ENCODE results near the gene SHC4. TPM values are rescaled to one million over a fixed set of nuclear protein-coding genes. Genes with fewer than 3 reads are reported as not detected.
A peak's percentile ranks its signal among the peaks of the same experiment; 100 is the strongest.

SHC4 gene
- total and polyA plus RNA-seq, 2 of the 13 experiments (the other 11 are each of a cell fraction or from before 2014, with no cell fraction given): 0.04 TPM; not detected in 1

DNA sequence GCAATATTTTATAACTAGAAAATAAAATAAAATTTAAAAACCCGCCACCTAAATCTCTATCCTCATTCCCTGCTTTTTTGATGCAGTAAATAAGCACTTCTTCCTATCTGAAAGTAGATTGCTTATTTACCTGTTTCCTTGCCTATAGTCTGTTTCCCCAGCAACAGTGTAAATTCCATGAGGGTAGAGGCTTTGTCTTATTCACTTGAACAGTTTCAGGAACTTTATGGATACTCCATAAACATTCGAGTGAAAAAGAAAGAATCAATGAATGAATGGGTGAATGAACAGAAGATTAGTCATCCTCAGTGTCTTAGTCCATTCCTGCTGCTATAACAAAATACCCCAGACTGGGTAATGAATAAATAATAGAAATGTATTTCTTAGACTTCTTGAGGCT lies 41.7 kb downstream of the SHC4 start:
- Histone ChIP-seq H3K9ac (ENCODE audit: insufficient read depth, low read depth, low read length) (no peak overlapping the region), H3K27me3 (ENCODE audit: control insufficient read depth in 1 of 2, insufficient read depth in 2 of 2, low read length in 2 of 2) (no peaks in the 10 kb centered on the region; a peak in 1 of 5 replicates), H4K20me1 (ENCODE audit: insufficient read depth, low read length) (no peaks in the 10 kb centered on the region), H3K27ac (ENCODE audit: extremely low read length, insufficient read depth, low read length) (no peak overlapping the region), H3K4me1 (ENCODE audit: insufficient read depth, low read length) (no peaks in the 10 kb centered on the region), H3K4me3 (replicated peaks in 1 of 3; ENCODE audit: insufficient read depth in 1 of 3, low read depth in 2 of 3, low read length in 3 of 3) (no peak overlapping the region), H3K4me2 (ENCODE audit: low read depth, low read length) (no peak overlapping the region), H3K79me2 (ENCODE audit: insufficient read depth, low read length) (no peaks in the 10 kb centered on the region), H3K9me3 (ENCODE audit: low read length) (no peaks in the 10 kb centered on the region), H3K36me3 (replicated peaks in 1 of 2; ENCODE audit: control insufficient read depth in 1 of 2, insufficient read depth in 2 of 2, low read length in 2 of 2) (no peaks in the 10 kb centered on the region), H2AFZ (ENCODE audit: low read length) (no peak overlapping the region)
- no peak for ATAC-seq
- intact Hi-C loops (cut with micrococcal nuclease; ENCODE audit: unreplicated experiment): no loop called here
- no peak for FAIRE-seq
- TF ChIP-seq JDP2 (CRISPR knock-in tag; IDR thresholded peaks at IDR 0.05; ENCODE audit: borderline replicate concordance) (no peak), ZNF282 (IDR thresholded peaks at IDR 0.05; ENCODE audit: partially characterized antibody) (no peak), UBTF (CRISPR knock-in tag; IDR thresholded peaks at IDR 0.05) (no peak), ZNF343 (CRISPR knock-in tag; IDR thresholded peaks at IDR 0.05) (no peak), ZNF12 (CRISPR knock-in tag; IDR thresholded peaks at IDR 0.05) (0 out of 2 replicates have a peak, but pooled peaks have one; percentile 29)
- no TSS peak for BruUV-seq (replicated peaks)
- CTCF ChIA-PET (ENCODE audit: low intra/inter-chr PET ratio, low total read pairs): no interaction called here
- in situ Hi-C loops (cut with HindIII; ENCODE audit: extremely low pct_ligation_motif_present, low pct_unique_long_range_greater_than_20kb): no loop called here
- no peak for DNase-seq (ENCODE audit: low spot score)
- POLR2A ChIA-PET: no interaction called here
- 26% methylated on average over 2 of the region's 2 CpGs for WGBS (ENCODE audit: low lambda C conversion rate)

DNA sequence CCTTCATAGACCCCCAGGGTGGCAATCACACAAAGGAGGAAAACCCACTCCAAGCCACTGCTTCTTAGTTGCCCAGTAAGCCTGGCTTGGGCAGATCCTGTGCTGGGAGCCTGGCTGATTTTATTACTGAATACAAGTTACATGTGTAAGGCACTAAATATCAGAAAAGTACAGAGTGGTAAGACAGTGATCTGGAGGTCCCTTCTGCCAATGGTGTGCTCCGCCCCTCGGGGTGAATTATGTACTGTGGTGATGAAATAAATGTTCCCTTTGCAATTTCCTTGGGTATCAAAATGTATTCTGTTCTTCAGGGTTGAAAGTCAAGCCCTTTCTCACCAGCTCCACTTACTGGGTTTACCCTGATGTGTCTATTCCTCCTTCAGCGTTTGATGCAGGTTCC lies 47.0 kb downstream of the SHC4 start:
- Histone ChIP-seq H4K20me1 (ENCODE audit: insufficient read depth, low read length) (no peaks in the 10 kb centered on the region), H3K9ac (ENCODE audit: insufficient read depth, low read depth, low read length) (no peak overlapping the region), H3K4me2 (ENCODE audit: low read depth, low read length) (no peak overlapping the region), H3K9me3 (ENCODE audit: low read length) (no peaks in the 10 kb centered on the region), H3K4me1 (ENCODE audit: insufficient read depth, low read length) (no peaks in the 10 kb centered on the region), H3K27me3 (ENCODE audit: control insufficient read depth in 1 of 2, insufficient read depth in 2 of 2, low read length in 2 of 2) (no peaks in the 10 kb centered on the region), H3K36me3 (replicated peaks in 1 of 2; ENCODE audit: control insufficient read depth in 1 of 2, insufficient read depth in 2 of 2, low read length in 2 of 2) (no peaks in the 10 kb centered on the region), H3K27ac (ENCODE audit: extremely low read length, insufficient read depth, low read length) (no peak overlapping the region), H2AFZ (ENCODE audit: low read length) (no peak overlapping the region), H3K4me3 (replicated peaks in 1 of 3; ENCODE audit: insufficient read depth in 1 of 3, low read depth in 2 of 3, low read length in 3 of 3) (no peak overlapping the region), H3K79me2 (ENCODE audit: insufficient read depth, low read length) (no peaks in the 10 kb centered on the region)
- in situ Hi-C loops (cut with HindIII; ENCODE audit: extremely low pct_ligation_motif_present, low pct_unique_long_range_greater_than_20kb): no loop called here
- intact Hi-C loops (cut with micrococcal nuclease; ENCODE audit: unreplicated experiment): no loop called here
- ChIA-PET POLR2A (no interaction called here), CTCF (ENCODE audit: low intra/inter-chr PET ratio, low total read pairs) (no interaction called here)
- no peak for DNase-seq (ENCODE audit: low spot score)
- FAIRE-seq: no peak
- no peak for TF ChIP-seq ZNF329 (CRISPR knock-in tag; IDR thresholded peaks at IDR 0.05; ENCODE audit: low read depth)
- TF ChIP-seq, protein P1, sequence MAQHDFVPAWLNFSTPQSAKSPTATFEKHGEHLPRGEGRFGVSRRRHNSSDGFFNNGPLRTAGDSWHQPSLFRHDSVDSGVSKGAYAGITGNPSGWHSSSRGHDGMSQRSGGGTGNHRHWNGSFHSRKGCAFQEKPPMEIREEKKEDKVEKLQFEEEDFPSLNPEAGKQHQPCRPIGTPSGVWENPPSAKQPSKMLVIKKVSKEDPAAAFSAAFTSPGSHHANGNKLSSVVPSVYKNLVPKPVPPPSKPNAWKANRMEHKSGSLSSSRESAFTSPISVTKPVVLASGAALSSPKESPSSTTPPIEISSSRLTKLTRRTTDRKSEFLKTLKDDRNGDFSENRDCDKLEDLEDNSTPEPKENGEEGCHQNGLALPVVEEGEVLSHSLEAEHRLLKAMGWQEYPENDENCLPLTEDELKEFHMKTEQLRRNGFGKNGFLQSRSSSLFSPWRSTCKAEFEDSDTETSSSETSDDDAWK (CRISPR knock-in tag; IDR thresholded peaks at IDR 0.05): no peak
- TF ChIP-seq ZNF362 (CRISPR knock-in tag; IDR thresholded peaks at IDR 0.05; ENCODE audit: borderline replicate concordance): no peak
- no peak for TF ChIP-seq ZNF232 (CRISPR knock-in tag; IDR thresholded peaks at IDR 0.05; ENCODE audit: borderline replicate concordance)
- TF ChIP-seq ZNF614 (CRISPR knock-in tag; IDR thresholded peaks at IDR 0.05; ENCODE audit: borderline replicate concordance): no peak
- 14% methylated on average over 3 of the region's 3 CpGs for WGBS (ENCODE audit: low lambda C conversion rate)
- no TSS peak for BruUV-seq (replicated peaks)
- no peak for ATAC-seq
